SK-N-SH (cell line): ENCODE data around the gene C1QTNF3. TPM values are rescaled to one million over a fixed set of nuclear protein-coding genes. Genes with fewer than 3 reads are reported as not detected.

Experiments
- CTCF ChIA-PET: fragments of 300-600, 350-600 bp; formaldehyde crosslinking; extraction: SDS; loops from one replicate; lab custom pipeline; 2021; lab: Yijun Ruan, JAX
- POLR2A ChIA-PET: fragments of 350-600 bp; sonication (Branson Sonifier 250); formaldehyde crosslinking; extraction: SDS; loops from one replicate; lab custom pipeline; 2020; ENCODE audit warnings: antibody characterized with exemption, inconsistent platforms; lab: Yijun Ruan, JAX
- DNase-seq: peaks from one replicate; pipeline ENCODE4 v3.0.0; 2012
- H2AFZ ChIP-seq: fragments of 200-600 bp; sonication (generic); 2 replicates; pipeline ENCODE4 v1.8.1; 2016; ENCODE audit warnings: antibody characterized with exemption, mild to moderate bottlenecking, low read depth
- H3F3A ChIP-seq: fragments of 200-600 bp; sonication (generic); replicated peaks from 2 replicates; pipeline ENCODE3; 2016; ENCODE audit warnings: antibody characterized with exemption, mild to moderate bottlenecking; ENCODE audit not compliant: insufficient read depth
- H3K27ac ChIP-seq, 2 experiments: fragments of 200-500 bp in 1 of 2; fragments of 200-600 bp in 1 of 2; sonication (Bioruptor generic) in 1 of 2; sonication (generic), shearing (Covaris generic) in 1 of 2; 2 replicates each; pipeline versions ENCODE4 v1.5.1 to v1.6.1; 2014 to 2016; ENCODE audit warnings: low read depth in 2 of 2, inconsistent platforms in 1 of 2, low read length in 1 of 2, mild to moderate bottlenecking in 1 of 2, mixed read lengths in 1 of 2
- H3K27me3 ChIP-seq: fragments of 200-600 bp; sonication (generic), shearing (Covaris generic); 2 replicates; pipeline ENCODE4 v1.6.1; 2016; ENCODE audit warnings: mixed run types; ENCODE audit not compliant: insufficient read depth
- H3K36me3 ChIP-seq, 2 experiments: fragments of 200-500 bp in 1 of 2; fragments of 200-600 bp in 1 of 2; sonication (Bioruptor generic) in 1 of 2; sonication (generic) in 1 of 2; replicated peaks in 1 of 2; 2 replicates each; pipeline versions ENCODE3 to v1.5.1; 2014 to 2016; ENCODE audit warnings: low read length in 1 of 2, mild to moderate bottlenecking in 1 of 2; ENCODE audit not compliant: insufficient read depth in 2 of 2, control insufficient read depth in 1 of 2
- H3K4me1 ChIP-seq, 2 experiments: fragments of 200-500 bp in 1 of 2; fragments of 200-600 bp in 1 of 2; sonication (Bioruptor generic) in 1 of 2; sonication (generic), shearing (Covaris generic) in 1 of 2; 2 replicates each; pipeline versions ENCODE4 v1.5.1 to v1.6.1; 2014 to 2016; ENCODE audit warnings: low read depth in 1 of 2, low read length in 1 of 2, mixed run types in 1 of 2; ENCODE audit not compliant: insufficient read depth in 2 of 2, control insufficient read depth in 1 of 2
- H3K4me2 ChIP-seq: fragments of 200-600 bp; sonication (generic), shearing (Covaris generic); 2 replicates; pipeline ENCODE4 v1.6.1; 2017; ENCODE audit warnings: mixed run types
- H3K4me3 ChIP-seq, 2 experiments: fragments of 200-500 bp in 1 of 2; fragments of 200-600 bp in 1 of 2; sonication (Bioruptor generic) in 1 of 2; sonication (generic), shearing (Covaris generic) in 1 of 2; 2 replicates each; pipeline versions ENCODE4 v1.5.1 to v1.8.1; 2014 to 2016; ENCODE audit warnings: low read depth in 2 of 2, inconsistent platforms in 1 of 2, low read length in 1 of 2, mild to moderate bottlenecking in 1 of 2, mixed read lengths in 1 of 2, moderate library complexity in 1 of 2
- H3K79me2 ChIP-seq: fragments of 200-600 bp; sonication (generic); 2 replicates; pipeline ENCODE4 v1.8.1; 2017; ENCODE audit warnings: mild to moderate bottlenecking; ENCODE audit not compliant: insufficient read depth
- H3K9ac ChIP-seq: fragments of 200-600 bp; sonication (generic); 2 replicates; pipeline ENCODE4 v1.6.1; 2017; ENCODE audit warnings: mixed run types
- H3K9me2 ChIP-seq: fragments of 200-600 bp; sonication (generic); 2 replicates; pipeline ENCODE4 v1.6.1; 2017; ENCODE audit warnings: mixed run types
- H3K9me3 ChIP-seq: fragments of 200-600 bp; sonication (generic); 2 replicates; pipeline ENCODE4 v1.6.1; 2017; ENCODE audit warnings: mixed run types, mild to moderate bottlenecking, moderate library complexity
- H4K20me1 ChIP-seq: fragments of 200-600 bp; sonication (generic); 2 replicates; pipeline ENCODE4 v1.6.1; 2017; ENCODE audit warnings: mild to moderate bottlenecking, mixed run types; ENCODE audit not compliant: insufficient read depth
- CHD2 ChIP-seq: fragments of 150-350 bp; IDR thresholded peaks from 2 replicates; pipeline ENCODE4 v1.6.1; 2018; ENCODE audit warnings: low read length; ENCODE audit not compliant: partially characterized antibody
- ELF1 ChIP-seq: IDR thresholded peaks from 2 replicates; pipeline ENCODE4 v1.4.0; 2012
- EZH2phosphoT487 ChIP-seq: fragments of 200-600 bp; sonication (generic); IDR thresholded peaks from 2 replicates; pipeline ENCODE4 v1.6.1; 2017; ENCODE audit warnings: low read depth, mixed run types, mild to moderate bottlenecking, antibody characterized with exemption, moderate library complexity, borderline replicate concordance
- FOSL2 ChIP-seq: IDR thresholded peaks from 2 replicates; pipeline ENCODE4 v1.4.0; 2012; ENCODE audit warnings: low read depth, mild to moderate bottlenecking, moderate library complexity, borderline replicate concordance
- FOXM1 ChIP-seq: IDR thresholded peaks from 2 replicates; pipeline ENCODE4 v1.4.0; 2012; ENCODE audit warnings: low read depth, mild to moderate bottlenecking
- JUND ChIP-seq: IDR thresholded peaks from 2 replicates; pipeline ENCODE4 v1.4.0; 2012
- MXI1 ChIP-seq: IDR thresholded peaks from 2 replicates; pipeline ENCODE4 v1.6.1; 2012; ENCODE audit warnings: mild to moderate bottlenecking, low read depth, low read length, improper control_type of control experiment
- NFIC ChIP-seq: IDR thresholded peaks from 2 replicates; pipeline ENCODE4 v1.4.0; 2012; ENCODE audit warnings: borderline replicate concordance
- RAD21 ChIP-seq: IDR thresholded peaks from 2 replicates; pipeline ENCODE4 v1.6.1; 2012; ENCODE audit warnings: mild to moderate bottlenecking, low read length
- RFX5 ChIP-seq: IDR thresholded peaks from 2 replicates; pipeline ENCODE4 v1.6.1; 2012; ENCODE audit warnings: mild to moderate bottlenecking, improper control_type of control experiment, low read length
- TAF1 ChIP-seq: IDR thresholded peaks from 2 replicates; pipeline ENCODE4 v1.6.1; 2012; ENCODE audit warnings: low read depth, mild to moderate bottlenecking, low read length, moderate library complexity, borderline replicate concordance
- TEAD4 ChIP-seq: IDR thresholded peaks from 2 replicates; pipeline ENCODE4 v1.4.0; 2012; ENCODE audit warnings: mild to moderate bottlenecking, borderline replicate concordance; ENCODE audit not compliant: insufficient read depth
- USF2 ChIP-seq: fragments of 150-350 bp; IDR thresholded peaks from 2 replicates; pipeline ENCODE4 v1.6.1; 2017; ENCODE audit warnings: antibody characterized with exemption, low read length, low read depth, borderline replicate concordance
- WGBS: methylation state at CpG from one replicate; pipeline ENCODE4 v1.1.6; 2017; ENCODE audit warnings: low lambda C conversion rate; 5-methylcytosine and 5-hydroxymethylcytosine counted together
- polyA plus RNA-seq, 3 experiments: library from polyadenylated mRNA; depleted of rRNA; stranded (reverse); fragments of >200 nt; gene quantifications; 2 replicates each; pipeline ENCODE4 v1.2.3, GENCODE V29; 2012
- TF ChIP-seq, protein P1 (sequence below): IDR thresholded peaks from 2 replicates; pipeline ENCODE4 v1.4.0; 2012; ENCODE audit warnings: low read depth, borderline replicate concordance
- TF ChIP-seq, protein P2 (sequence below): IDR thresholded peaks from 2 replicates; pipeline ENCODE4; 2012

C1QTNF3 gene
- polyA plus RNA-seq, 1 of the 3 experiments (the other 2 are of a cell fraction), result 1.5 TPM

DNA sequence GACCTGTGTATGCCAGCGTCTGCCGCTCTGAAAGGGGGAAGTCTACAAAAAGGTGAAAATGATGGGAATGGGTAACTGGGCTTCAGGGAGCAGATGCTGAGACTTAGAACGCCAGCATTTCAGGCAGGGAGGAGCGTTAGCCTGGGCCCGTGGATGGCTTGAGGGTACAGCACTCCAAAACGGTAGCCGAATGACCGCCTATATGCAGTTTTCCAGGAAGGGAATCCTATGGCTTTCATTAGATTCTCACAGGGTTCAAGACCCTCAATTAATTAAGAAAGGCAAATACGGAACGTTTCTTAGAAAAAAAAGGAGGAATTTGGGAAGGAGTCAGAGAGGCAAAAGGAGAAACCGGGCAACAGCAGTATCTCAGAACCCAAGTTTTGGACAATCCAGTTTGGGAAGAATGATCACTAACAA is 35.8 kb downstream of the C1QTNF3 start:
- H3K9ac ChIP-seq, result peak overlapping the region; percentile 87
- peak overlapping the region; percentile 91 for H3K4me2 ChIP-seq
- H3K9me2 ChIP-seq, result no peaks in the 10 kb centered on the region
- peak overlapping the region; percentile 96 for H2AFZ ChIP-seq
- ChIA-PET POLR2A (interaction anchor here (1.3 to 1.7 kb wide), 2 partner anchors 10 to 908 kb away, joined by 3 to 4 read pairs; partner anchors contain the start of genes BRIX1 and RAD1), CTCF (interaction anchor here (1.2 to 2.7 kb wide), 2 partner anchors 10 to 479 kb away, joined by 3 to 17 read pairs; no protein-coding TSS in a partner anchor)
- TF ChIP-seq MXI1, result no peak
- TF ChIP-seq TAF1, result no peak
- no peaks in the 10 kb centered on the region for H3K27me3 ChIP-seq
- peaks cover 14% of the 10 kb centered on the region for H3K79me2 ChIP-seq
- DNase-seq, result peak; percentile 52
- no peaks in the 10 kb centered on the region for H4K20me1 ChIP-seq
- peak overlapping the region; percentile 84 to 91 for H3K4me3 ChIP-seq
- peaks cover 10 to 27% of the 10 kb centered on the region in 2 experiments for H3K36me3 ChIP-seq
- H3K4me1 ChIP-seq, result peaks cover 8 to 9% of the 10 kb centered on the region in 2 experiments
- 9% methylated on average over 11 of the region's 11 CpGs for WGBS
- H3K9me3 ChIP-seq, result no peaks in the 10 kb centered on the region
- peak overlapping the region; percentile 89 to 99 for H3K27ac ChIP-seq
- peaks cover 33% of the 10 kb centered on the region for H3F3A ChIP-seq

- TF ChIP-seq NFIC, result no peak
- no peak for TF ChIP-seq RFX5
- no peak for TF ChIP-seq JUND
- TF ChIP-seq, protein P1, sequence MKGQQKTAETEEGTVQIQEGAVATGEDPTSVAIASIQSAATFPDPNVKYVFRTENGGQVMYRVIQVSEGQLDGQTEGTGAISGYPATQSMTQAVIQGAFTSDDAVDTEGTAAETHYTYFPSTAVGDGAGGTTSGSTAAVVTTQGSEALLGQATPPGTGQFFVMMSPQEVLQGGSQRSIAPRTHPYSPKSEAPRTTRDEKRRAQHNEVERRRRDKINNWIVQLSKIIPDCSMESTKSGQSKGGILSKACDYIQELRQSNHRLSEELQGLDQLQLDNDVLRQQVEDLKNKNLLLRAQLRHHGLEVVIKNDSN, result no peak
- no peak for TF ChIP-seq MXI1
- TF ChIP-seq TAF1, result no peak
- no peak for TF ChIP-seq CHD2
- TF ChIP-seq, protein P2, sequence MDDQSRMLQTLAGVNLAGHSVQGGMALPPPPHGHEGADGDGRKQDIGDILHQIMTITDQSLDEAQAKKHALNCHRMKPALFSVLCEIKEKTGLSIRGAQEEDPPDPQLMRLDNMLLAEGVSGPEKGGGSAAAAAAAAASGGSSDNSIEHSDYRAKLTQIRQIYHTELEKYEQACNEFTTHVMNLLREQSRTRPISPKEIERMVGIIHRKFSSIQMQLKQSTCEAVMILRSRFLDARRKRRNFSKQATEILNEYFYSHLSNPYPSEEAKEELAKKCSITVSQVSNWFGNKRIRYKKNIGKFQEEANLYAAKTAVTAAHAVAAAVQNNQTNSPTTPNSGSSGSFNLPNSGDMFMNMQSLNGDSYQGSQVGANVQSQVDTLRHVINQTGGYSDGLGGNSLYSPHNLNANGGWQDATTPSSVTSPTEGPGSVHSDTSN, result no peak
- no peak for TF ChIP-seq EZH2phosphoT487
- no peak for TF ChIP-seq TEAD4
- TF ChIP-seq ELF1, result no peak
- no peak for TF ChIP-seq FOXM1
- TF ChIP-seq RAD21, result no peak
- no peak for TF ChIP-seq USF2
- TF ChIP-seq FOSL2, result no peak
- TF ChIP-seq, all 33 proteins: peak for 0
- CTCF ChIA-PET, result interaction anchor here (2.7 kb wide), 1 partner anchor 9 kb away, joined by 17 read pairs; no protein-coding TSS in a partner anchor
- Histone ChIP-seq H3K27ac (no peak overlapping the region), H3K79me2 (peaks cover 14% of the 10 kb centered on the region), H3K4me1 (peaks cover 8 to 9% of the 10 kb centered on the region in 2 experiments), H2AFZ (no peak overlapping the region), H3K4me3 (no peak overlapping the region), H3K27me3 (no peaks in the 10 kb centered on the region), H3K9ac (no peak overlapping the region), H3F3A (peaks cover 33% of the 10 kb centered on the region), H4K20me1 (no peaks in the 10 kb centered on the region), H3K9me3 (no peaks in the 10 kb centered on the region), H3K36me3 (peaks cover 10 to 29% of the 10 kb centered on the region in 2 experiments), H3K9me2 (no peaks in the 10 kb centered on the region), H3K4me2 (no peak overlapping the region)
- 96% methylated on average over 4 of the region's 4 CpGs for WGBS
- DNase-seq, result no peak
- POLR2A ChIA-PET, result no interaction called here
Measured at GRCh38 chr5:34005681-34006080, 37.3 kb downstream of the C1QTNF3 start.
